CD4-positive, alpha-beta T cell treated with Interleukin-15 for 4 hours (primary cell): ENCODE data around the gene FKRP.

Source experiments
- DNase-seq: peaks from one replicate; pipeline ENCODE4 v3.0.0-alpha.2; 2020; ENCODE audit warnings: low spot score

The FKRP gene

DNA sequence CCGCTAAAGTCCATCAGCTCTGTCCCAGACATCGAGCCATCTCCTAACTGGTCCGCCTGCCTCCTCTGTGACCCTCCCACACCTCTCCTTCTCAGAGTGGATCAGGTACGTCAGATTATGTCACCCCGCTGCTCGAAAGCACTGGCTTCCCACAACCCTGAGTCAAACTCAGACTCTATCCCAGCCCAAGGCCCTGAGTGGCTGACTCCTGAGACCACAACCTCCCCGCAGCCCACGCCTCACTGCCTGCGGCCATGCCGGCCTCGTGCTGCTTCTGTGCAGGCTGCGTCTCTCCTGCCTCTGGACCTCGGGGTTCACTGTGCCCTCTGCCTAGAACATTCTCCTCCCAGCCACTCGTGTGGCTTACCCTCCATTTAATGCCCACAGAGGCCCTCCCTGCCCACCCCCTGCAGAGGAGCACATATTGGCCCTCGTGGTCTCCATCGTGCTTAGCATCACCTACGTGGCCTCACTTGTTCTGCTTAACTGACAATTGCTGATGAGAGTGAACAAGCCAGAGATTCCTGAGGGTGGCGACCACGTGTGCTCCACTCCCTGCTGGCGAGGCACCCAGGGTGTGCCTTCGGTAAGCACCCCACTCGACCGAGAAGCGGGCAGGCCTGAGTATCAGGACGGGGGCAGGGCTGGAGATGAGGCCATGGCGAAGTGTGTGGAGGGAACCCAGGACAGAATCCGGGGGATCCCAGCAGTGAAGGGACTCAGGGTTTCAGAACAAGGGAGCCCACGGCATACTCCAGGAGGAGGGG lies 13.5 kb upstream of the FKRP start:
- DNase-seq, result no peak

DNA sequence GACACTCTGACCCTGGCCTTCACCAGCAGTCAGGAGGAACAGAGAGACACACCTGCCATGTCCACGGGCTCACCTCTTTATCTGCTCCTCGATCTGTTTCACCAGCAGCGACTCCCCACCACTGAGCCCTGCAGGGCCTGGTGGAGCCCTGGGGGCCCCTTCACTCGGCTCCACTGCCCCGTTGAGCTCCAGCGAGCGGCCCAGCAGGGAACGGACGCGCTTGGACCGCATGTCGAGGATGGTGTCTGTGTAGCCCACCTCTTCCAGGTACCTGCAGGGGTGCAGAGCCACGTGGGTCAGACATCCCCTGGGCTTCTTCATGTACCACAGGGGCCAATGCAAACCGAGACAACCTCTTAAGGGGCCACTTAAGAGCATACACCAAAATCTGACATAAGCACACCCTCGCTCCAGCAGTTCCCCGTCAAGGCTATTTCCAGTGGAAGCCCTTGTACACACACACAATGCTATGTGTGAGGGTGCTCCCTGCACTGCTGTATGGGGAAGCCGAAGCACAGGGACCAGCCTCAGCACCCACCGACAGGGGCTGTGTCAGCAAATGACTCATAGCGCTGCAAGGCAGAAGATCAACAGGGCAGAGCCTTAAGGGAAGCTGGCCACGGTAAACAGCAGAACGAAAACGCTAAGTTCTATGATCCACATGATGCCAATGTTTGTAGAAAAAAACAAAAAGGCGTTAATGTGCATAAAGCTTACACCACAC lies 12.7 kb upstream of the FKRP start:
- DNase-seq, result no peak

DNA sequence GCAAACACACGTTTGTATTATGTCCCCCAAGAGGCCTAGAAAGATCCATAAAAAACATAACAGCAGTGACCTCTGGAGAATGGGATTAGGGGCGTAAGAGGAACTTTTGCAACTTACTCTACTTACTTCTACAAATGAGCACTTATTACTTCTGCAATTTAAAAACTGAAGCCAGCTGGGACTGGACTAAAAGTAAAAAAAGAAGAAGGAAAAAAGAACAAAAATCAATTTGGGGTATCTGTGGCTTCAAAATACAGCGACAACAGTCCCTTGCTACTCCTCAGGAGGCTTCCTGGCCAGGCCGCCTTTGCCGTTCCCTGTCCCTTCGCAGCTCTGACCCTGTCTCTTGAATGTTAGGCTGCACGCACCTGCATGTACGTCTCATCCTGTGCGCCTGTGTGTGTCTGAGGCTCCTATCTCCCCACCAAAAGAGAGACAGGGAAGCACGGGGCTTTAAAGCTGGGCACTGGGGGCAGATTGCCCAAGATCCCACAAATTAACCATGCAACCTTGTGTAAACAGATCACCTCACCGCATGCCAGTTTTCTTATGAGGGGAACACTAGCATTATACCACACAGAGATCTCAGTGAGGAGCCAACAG lies 12.1 kb upstream of the FKRP start:
- no peak for DNase-seq

DNA sequence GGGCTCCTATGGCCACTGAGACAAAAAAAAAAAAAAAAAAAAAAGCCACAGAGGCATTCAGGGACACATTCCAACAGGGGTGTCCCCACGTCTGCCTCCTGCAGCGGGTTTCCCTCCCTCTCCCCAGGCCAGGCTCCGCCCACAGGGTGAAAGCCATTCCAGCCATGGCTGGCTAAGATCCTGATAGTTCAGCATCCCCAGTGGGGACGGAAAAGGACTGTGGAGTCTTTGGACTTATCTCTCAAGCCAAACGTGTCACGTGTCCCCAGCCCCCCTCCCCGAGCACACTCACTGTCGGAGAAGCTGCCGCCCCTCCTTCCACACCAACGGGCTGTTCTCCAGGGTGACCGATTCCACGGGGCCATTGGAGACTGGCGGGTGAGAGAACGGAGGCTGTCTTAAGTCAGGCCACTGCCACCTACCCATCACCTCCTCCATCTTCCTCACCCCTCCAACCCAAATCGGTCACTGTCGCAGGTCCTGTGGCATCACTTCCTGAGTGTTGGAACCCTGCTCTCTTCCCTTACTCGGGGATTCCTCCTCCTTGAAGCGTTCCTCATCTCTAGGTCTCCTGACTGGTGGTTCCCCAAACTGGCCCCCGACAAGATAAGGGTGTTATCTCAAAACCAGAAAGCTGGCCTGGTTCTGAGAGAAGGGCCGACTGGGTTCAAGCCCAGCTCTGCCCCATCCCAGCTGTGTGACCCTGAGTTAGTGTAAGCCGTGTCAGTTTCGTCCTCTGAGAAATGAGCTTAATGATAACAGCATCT lies 9.1 kb upstream of the FKRP start:
- no peak for DNase-seq

DNA sequence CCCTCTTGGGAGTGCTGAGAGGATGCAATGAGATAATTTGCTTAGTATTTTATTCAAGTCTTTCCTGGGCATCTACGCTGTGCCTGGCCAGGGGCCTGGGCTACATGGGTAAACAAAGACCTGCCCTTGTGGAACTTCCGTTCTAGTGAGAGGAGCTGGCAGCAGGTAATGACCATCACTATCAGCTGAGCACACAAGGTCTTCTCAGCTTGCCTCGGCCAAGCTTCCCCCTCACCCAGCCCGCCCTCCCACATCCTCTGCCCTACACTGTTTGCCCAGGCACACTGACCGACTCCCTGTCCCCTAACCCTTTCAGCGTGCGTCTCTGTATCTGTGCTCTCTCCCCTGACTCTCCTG lies 8.6 kb upstream of the FKRP start:
- no peak for DNase-seq

DNA sequence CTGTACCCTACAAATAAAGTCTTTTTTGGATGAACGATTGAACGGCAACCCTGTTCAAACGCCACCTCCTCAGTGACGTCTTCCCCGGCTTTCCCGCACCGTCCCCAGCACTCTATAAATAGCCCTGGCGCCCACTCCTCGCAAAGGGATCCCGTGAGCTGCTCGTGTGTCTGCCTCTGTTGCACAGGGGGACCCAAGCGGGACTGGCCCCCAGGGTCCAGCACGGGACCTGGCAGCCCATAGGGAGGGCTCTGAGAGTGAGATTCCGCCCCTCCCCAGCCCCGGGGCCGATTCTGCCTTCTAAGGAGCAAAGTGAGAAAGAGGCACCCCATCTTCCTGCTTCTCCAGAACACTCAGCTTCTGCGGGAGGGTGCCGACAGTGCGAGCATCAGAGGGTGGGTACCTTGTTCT lies 8.1 kb upstream of the FKRP start:
- DNase-seq, result no peak

DNA sequence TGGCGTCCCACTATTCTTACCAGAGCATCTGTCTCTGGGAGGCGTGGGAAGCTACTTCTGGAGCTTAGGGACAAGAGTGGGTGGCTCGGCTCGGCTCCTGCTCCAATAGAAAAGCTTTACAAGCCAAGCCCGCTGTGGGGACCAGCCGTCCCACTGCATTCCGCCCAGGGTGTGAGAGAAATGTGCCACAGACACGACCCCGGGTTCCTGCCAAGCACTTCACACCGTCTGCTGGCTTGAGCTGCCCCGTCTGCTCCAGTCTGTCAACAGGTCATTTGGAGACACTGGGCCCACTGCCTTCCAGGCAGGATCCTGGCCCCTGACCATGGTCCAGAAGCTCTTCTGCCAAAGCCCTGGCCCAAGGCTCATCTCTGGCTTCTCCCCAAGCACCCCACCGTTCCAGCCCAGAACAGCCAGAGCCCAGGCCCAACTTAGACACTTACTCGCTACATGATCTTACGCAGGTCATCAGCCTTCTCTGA lies 6.5 kb upstream of the FKRP start:
- no peak for DNase-seq

DNA sequence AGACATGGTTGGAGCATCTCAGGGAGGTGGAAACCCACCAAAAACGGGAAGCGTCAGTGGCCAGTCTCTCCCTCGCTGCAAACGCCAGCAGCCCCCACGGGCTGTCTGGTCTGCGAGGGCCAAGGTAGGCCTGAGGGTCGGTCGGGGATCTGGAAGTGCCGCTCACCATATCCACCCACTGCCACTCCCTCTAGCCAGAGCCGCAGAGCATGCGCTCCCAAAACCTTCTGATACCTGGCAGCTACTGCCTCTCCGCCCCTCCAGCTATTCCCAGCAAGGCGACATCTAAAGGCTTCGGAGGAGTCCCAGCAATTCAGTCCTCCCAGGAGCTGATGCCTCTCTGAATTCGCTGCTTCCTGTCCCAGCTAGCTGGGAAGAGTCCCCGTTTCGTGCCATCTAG lies 4.4 kb upstream of the FKRP start:
- no peak for DNase-seq

DNA sequence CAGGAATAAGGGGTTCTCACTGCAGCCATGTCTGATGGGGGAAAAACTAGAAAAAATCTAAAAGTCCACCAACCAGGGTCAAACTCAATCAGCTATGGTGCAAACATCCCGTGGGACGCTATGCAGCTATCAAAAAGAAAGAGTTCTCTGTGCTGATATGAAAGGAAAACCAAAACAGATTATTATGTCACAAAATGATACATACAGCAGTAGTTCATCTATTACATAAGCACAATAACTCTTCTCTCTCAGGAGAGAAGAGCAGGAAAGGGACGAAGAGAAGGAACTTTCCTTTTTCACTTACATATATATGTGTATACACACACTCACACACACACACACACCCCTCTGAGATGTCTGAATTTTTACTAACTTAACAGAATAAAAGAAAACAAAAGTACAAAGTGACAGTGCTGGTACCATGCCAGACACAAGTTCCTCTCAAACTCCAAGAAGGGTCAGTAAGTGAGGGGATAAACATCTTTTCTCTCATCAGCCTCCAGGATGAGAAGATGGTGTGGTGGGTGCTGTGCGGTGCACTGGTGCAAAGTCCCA lies 2.9 kb upstream of the FKRP start:
- DNase-seq, result no peak

DNA sequence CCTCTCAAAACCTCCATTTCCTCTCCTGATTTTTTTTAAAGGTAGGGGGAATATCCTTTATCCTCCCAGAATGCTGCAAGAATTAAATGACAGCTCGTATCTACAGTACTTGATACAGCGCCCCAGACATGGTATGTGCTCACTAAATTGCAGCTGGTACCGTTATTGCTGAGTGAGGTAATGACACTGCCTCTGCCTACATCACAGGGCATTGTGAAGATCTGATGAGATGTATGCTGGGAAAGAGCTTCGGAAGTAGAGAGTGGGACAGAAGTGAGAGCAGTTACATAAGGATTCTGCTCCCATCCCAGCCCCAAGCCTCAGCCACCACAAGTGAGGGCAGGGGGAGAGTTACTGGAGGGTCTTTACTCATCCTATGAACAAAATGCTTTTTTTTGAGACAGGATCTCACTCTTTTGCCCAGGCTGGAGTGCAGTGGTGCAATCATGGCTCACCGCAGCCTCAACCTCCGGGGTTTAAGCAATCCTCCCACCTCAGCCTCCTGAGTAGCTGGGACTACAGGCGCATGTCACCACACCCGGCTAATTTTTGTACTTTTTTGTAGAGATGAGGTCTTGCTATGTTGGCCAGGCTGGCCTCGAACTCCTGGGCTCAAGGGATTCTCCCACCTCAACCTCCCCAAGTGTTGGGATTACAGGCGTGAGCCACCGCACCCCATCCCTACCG lies 1.7 kb upstream of the FKRP start:
- no peak for DNase-seq

DNA sequence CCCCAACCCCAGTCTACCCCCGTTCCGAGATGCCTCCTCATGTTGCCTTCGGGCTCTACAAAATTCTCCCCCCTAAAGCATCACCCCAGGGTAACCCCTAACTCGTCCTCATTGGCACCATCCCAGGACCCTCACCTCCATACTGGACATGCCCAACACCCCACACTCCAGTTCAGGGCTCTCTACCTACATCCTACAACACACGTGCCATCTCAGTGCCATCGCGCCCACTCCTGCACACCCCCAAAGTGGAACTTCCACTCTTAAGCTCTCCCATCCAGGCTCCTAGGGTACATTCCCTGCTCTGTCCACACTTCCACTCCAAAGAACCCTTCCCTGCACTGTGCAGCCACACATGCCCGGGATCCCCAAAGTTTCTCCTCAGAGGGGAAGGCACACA lies 827 bp upstream of the FKRP start:
- no peak for DNase-seq

DNA sequence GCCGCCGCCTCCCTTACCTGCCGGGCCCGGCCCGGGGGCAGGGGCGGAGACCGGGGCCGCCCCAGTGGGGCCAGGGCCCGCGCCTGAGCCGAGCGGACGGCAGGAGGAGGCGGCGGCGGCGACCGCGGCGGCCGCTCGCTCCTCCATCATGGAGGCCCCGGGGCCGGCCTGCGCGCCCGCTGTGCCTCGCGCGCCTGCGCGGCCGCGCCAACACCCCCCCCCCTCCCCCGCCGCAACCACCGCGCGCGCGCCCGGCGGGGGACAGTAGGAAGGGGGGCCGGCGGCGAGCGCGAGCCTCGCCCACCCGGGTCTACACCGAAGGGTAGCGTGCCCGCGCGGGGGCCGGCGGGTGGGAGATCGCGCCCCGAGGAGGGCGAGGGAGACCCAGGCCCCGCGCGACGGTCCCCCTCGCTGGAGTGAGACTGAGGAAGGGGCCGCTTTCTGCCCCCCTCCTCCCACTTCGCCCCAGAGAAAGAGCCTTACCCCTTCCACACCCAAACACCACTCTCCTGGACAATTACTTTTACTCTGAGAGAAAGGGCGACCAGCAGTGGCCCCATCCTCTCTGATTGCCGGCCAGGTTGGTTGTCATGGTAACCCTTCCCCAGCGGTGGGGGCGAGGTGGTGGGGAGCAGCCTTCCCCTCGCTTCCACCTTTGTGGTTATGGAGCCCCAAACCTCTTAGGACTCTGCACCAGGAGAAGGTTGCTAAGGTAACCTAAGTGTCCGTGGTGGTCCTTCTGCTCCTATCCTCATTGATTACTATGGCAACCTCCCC lies 612 bp downstream of the FKRP start, which contains the start of gene STRN4:
STRN4 (minus strand) TSS at position 170 of the 777 bp plus-strand sequence; CDS start at position 150, 20 bp downstream.
- peak; percentile 52 for DNase-seq

DNA sequence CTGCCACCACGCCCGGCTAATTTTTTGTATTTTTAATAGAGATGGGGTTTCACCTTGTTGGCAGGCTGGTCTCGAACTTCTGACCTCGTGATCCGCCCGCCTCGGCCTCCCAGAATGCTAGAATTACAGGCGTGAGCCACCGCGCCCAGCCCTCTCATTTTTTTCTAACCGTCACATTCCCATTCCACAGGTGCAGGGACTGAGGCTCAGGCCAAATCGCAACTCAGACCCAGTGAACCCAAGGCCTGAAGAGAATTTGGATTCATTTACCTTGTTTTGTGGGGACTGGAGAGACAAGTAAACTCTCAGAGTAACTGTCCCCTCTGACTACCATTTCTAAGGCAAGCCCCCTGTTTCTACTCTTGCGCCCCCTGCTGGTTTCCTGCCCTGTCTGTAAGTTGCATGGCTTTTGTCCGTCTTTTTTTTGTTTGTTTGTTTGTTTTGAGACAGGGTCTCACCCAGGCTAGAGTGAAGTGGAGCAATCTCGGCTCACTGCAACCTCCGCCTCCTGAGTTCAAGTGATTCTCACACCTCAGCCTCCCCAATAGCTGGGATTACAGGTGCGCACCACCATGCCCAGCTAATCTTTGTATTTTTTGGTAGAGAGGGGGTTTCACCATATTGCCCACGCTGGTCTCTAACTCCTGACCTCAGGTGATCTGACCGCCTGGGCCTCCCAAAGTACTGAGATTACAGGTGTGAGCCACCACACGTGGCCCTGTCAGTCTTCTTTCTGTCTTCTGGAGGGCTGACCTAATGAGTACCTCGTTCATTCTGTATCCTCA lies 2.7 kb downstream of the FKRP start:
- peak; percentile 77 for DNase-seq

DNA sequence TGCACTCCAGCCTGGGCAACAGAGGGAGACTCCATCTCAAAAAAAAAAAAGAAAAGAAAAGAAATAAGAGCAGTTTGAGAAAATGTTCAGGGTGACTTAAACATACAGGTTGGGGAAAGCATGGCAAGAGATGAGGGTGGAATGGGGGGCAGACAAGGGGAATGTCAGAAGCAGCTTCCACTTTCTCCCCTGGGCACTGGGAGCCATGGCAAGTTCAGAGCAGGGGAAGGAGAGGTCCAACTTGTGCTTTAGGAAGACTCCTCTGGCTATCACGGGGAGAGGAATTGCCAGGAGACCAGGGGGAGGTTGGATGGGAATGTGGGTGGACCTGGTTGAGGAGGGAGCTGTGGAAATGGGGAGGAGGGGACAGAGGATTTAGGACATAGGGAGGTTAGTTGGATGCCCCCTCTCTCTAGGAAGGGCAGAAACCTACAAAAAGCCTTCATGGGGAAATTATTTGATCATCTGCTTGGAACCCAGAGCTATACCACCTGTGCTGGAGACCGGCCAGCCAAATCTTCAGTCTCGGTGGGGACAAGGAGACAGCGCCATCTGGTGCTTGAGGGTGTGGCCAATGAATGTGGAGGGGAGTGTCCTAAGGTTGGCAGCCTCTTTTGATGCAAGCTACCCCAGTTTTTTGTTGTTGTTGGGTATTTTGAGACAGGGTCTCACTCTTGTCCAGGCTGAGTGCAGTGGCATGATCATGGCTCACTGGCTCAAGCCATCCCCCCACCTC lies 7.7 kb downstream of the FKRP start:
- DNase-seq, result peak; percentile 74

DNA sequence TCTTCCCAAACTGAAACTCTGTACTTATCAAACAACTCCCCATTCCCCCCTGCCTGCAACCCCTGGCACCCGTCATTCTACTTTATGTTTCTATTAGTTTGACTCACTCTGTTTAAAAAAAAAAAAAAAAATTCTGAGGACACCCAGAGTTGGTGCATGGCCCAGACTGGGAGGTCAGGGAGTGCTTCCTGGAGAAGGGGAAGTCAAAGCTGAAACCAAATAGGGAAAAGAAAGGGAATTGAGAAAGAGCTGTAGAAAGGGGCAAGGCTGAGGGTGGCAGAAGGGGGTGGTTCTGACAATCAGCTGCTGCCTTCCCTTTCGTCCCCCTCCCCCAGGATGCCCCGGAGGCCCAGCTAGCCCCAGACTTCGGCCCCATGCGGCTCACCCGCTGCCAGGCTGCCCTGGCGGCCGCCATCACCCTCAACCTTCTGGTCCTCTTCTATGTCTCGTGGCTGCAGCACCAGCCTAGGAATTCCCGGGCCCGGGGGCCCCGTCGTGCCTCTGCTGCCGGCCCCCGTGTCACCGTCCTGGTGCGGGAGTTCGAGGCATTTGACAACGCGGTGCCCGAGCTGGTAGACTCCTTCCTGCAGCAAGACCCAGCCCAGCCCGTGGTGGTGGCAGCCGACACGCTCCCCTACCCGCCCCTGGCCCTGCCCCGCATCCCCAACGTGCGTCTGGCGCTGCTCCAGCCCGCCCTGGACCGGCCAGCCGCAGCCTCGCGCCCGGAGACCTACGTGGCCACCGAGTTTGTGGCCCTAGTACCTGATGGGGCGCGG lies 9.4 kb downstream of the FKRP start:
- no peak for DNase-seq

DNA sequence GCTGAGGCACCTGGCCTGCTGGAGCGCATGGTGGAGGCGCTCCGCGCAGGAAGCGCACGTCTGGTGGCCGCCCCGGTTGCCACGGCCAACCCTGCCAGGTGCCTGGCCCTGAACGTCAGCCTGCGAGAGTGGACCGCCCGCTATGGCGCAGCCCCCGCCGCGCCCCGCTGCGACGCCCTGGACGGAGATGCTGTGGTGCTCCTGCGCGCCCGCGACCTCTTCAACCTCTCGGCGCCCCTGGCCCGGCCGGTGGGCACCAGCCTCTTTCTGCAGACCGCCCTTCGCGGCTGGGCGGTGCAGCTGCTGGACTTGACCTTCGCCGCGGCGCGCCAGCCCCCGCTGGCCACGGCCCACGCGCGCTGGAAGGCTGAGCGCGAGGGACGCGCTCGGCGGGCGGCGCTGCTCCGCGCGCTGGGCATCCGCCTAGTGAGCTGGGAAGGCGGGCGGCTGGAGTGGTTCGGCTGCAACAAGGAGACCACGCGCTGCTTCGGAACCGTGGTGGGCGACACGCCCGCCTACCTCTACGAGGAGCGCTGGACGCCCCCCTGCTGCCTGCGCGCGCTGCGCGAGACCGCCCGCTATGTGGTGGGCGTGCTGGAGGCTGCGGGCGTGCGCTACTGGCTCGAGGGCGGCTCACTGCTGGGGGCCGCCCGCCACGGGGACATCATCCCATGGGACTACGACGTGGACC lies 10.1 kb downstream of the FKRP start:
- DNase-seq, result no peak

DNA sequence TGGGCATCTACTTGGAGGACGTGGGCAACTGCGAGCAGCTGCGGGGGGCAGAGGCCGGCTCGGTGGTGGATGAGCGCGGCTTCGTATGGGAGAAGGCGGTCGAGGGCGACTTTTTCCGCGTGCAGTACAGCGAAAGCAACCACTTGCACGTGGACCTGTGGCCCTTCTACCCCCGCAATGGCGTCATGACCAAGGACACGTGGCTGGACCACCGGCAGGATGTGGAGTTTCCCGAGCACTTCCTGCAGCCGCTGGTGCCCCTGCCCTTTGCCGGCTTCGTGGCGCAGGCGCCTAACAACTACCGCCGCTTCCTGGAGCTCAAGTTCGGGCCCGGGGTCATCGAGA lies 10.7 kb downstream of the FKRP start:
- DNase-seq, result no peak

DNA sequence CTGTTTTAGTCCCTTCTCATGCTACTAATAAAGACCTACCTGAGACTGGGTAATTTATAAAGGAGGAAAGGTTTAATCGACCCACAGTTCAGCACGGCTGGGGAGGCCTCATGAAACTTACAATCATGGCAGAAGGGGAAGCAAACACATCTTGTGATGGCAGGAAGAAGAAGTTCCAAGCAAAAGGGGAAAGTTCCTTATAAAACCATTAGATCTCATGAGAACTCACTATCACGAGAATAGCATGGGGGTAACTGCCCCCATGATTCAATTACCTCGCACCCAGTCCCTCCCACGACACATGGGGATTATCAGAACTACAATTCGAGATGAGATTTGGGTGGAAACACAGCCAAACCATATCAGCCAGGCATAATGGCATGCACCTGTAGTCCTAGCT lies 13.3 kb downstream of the FKRP start:
- DNase-seq, result no peak
